Right lobe of liver (tissue), 4 donors: Measurements from ENCODE around the gene GRAP.

ENCODE experiments used
- POLR2A ChIP-seq: fragments of 450-650 bp; IDR thresholded peaks from one replicate; pipeline ENCODE4 v1.6.1; 2017; ENCODE audit warnings: antibody characterized with exemption, mild to moderate bottlenecking
- TF ChIP-seq, protein P1 (sequence below), 4 donors: fragments of 200-600 bp in 3 of 4; fragments of 450-650 bp in 1 of 4; IDR thresholded peaks; one replicate each; pipeline versions ENCODE4 v1.5.1 to v1.8.0; 2016 to 2022; ENCODE audit warnings: antibody characterized with exemption in 4 of 4, mild to moderate bottlenecking in 2 of 4
- donor health status: DM: no; HTN: no; CAD: no.
- donor health status: DM: no; HTN: no; CAD: no.
- donor health status: DM: no; HTN: yes; CAD: no.

- TF ChIP-seq, protein P1, sequence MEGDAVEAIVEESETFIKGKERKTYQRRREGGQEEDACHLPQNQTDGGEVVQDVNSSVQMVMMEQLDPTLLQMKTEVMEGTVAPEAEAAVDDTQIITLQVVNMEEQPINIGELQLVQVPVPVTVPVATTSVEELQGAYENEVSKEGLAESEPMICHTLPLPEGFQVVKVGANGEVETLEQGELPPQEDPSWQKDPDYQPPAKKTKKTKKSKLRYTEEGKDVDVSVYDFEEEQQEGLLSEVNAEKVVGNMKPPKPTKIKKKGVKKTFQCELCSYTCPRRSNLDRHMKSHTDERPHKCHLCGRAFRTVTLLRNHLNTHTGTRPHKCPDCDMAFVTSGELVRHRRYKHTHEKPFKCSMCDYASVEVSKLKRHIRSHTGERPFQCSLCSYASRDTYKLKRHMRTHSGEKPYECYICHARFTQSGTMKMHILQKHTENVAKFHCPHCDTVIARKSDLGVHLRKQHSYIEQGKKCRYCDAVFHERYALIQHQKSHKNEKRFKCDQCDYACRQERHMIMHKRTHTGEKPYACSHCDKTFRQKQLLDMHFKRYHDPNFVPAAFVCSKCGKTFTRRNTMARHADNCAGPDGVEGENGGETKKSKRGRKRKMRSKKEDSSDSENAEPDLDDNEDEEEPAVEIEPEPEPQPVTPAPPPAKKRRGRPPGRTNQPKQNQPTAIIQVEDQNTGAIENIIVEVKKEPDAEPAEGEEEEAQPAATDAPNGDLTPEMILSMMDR (IDR thresholded peaks at IDR 0.05) = no peak
- TF ChIP-seq POLR2A = no peak
These were observed 23.4 kb downstream of the GRAP start for GRCh38 chr17:19023209-19023999.
